GM13976 (cell line): Measurements from ENCODE around the gene EPHB2.

Experiments used
- DNase-seq: peaks from one replicate; pipeline ENCODE4 v3.0.0; 2012; ENCODE audit warnings: low spot score
- CTCF ChIP-seq: IDR thresholded peaks from 2 replicates; pipeline ENCODE4 v1.5.1; 2012; ENCODE audit warnings: borderline replicate concordance, mild to moderate bottlenecking; ENCODE audit not compliant: insufficient read depth; ENCODE audit errors: extremely low read depth, missing control alignments, control extremely low read depth
- in situ Hi-C: fragments of 300-500 bp; cut with MboI; formaldehyde crosslinking; loops from one replicate; pipeline ENCODE4 v1.12.0; 2022; ENCODE audit warnings: low sequenced_read_pairs, mixed read lengths, inconsistent platforms; ENCODE audit not compliant: unreplicated experiment

Gene EPHB2

GRCh38 chr1:22921452-22922126 is 210.9 kb downstream of the EPHB2 start:
- in situ Hi-C loops: no loop called here
- DNase-seq: no peak
- no peak for TF ChIP-seq CTCF

GRCh38 chr1:22922640-22923039 is 212.0 kb downstream of the EPHB2 start:
- in situ Hi-C loops: no loop called here
- TF ChIP-seq CTCF: no peak
- DNase-seq: no peak

- no peak for TF ChIP-seq CTCF
- DNase-seq: no peak
- in situ Hi-C loops: no loop called here
These were observed 214.5 kb downstream of the EPHB2 start for GRCh38 chr1:22925111-22925510.

- DNase-seq: peak; percentile 75
- in situ Hi-C loops: no loop called here
- peak; percentile 59 for TF ChIP-seq CTCF
These were observed 219.7 kb downstream of the EPHB2 start for GRCh38 chr1:22930240-22930912.

- in situ Hi-C loops: no loop called here
- no peak for DNase-seq
- no peak for TF ChIP-seq CTCF
These were observed 222.3 kb downstream of the EPHB2 start for GRCh38 chr1:22932803-22933470.

- in situ Hi-C loops: no loop called here
- no peak for DNase-seq
- TF ChIP-seq CTCF: no peak
These were observed 224.8 kb downstream of the EPHB2 start for GRCh38 chr1:22935433-22935832.
